Endometrial microvascular endothelial cells (primary cell): ENCODE measurements around the gene ZIC5. TPM values are rescaled to one million over a fixed set of nuclear protein-coding genes. Genes with fewer than 3 reads are reported as not detected.

ENCODE experiments used
- in situ Hi-C: cut with HindIII; loops from 2 replicates; pipeline ENCODE4 v1.10.0; 2017; ENCODE audit warnings: low sequenced_read_pairs, low pct_unique_long_range_greater_than_20kb; ENCODE audit errors: inconsistent ontology term
- total RNA-seq: library from RNA; depleted of rRNA; stranded (reverse); fragments of >200 nt; gene quantifications from one replicate; pipeline ENCODE4 v1.2.3, GENCODE V29; 2015; ENCODE audit errors: inconsistent ontology term

The ZIC5 gene
- total RNA-seq, result not detected

- in situ Hi-C loops, result no loop called here
Measured at GRCh38 chr13:99971576-99972189, at the start of gene ZIC5. TSS of gene ZIC5 (minus strand) at chr13:99971767. CDS start at chr13:99971603, 164 bp downstream.

DNA sequence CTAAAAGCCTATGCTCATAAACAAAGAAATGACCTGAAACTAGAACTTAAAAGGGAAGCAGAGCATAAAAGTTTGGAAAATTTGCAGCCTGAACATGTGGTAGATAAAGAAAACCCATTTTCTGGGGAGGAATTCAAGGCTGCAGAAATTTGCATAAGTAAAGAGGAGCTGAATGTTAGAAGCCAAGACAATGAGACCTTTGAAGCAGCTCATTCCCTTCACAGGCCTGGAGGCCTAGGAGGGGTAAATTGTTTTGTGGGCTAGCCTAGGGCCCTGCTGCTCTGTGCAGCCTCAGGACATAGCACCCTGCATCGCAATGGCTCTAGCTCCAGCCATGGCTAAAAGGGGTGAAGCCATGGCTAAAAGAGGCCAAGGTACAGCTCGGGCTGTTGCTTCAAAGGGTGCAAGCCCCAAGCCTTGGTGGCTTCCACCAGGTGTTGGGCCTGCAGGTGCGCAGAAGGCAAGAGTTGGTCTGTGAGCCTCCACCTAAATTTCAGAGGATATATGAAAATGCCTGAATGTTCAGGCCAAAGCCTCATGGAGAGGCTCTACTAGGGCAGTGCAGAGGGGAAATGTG lies 48.3 kb upstream of the ZIC5 start:
- in situ Hi-C loops, result no loop called here

DNA sequence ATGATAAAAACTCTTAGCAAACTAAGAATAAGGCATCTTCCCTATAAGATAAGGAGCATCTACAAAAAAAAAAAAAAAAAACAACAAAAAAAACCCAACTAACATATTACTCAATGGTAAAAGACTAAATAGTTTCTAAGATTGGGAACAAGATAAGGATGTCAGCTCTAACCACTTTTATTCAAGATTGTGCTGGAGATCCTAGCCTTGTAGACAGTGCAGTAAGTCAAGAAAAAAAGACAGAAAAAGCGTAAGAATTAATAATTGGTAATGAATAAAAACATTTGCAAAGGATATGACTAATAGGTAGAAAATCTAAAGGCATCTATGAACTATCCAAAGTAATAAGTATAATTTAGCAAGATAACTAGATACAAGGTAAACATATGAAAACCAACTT lies 43.1 kb upstream of the ZIC5 start:
- in situ Hi-C loops, result no loop called here

DNA sequence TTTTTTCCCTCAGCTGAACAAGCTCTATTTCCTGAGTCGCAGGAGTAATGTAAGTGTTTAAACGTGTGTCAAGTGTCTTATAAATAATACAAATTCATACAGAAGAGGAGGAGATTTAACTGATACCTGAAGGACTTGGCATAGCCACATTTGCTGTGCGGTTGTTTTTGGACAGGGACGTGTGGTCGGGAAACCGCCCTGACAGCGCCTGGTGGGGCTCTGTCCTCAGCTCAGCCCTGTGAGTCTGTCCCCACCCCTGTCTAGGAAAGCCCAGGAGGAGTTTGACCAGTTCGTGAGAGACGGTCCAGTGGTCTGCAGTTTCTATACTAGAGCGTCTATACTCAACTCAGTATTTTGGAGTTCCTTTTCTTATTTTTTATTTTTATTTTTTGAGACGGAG lies 26.7 kb upstream of the ZIC5 start:
- in situ Hi-C loops, result no loop called here

- in situ Hi-C loops, result no loop called here
Measured at GRCh38 chr13:99997702-99998214, 26.2 kb upstream of the ZIC5 start.

- in situ Hi-C loops, result no loop called here
Measured at GRCh38 chr13:99996381-99996973, 24.9 kb upstream of the ZIC5 start.

DNA sequence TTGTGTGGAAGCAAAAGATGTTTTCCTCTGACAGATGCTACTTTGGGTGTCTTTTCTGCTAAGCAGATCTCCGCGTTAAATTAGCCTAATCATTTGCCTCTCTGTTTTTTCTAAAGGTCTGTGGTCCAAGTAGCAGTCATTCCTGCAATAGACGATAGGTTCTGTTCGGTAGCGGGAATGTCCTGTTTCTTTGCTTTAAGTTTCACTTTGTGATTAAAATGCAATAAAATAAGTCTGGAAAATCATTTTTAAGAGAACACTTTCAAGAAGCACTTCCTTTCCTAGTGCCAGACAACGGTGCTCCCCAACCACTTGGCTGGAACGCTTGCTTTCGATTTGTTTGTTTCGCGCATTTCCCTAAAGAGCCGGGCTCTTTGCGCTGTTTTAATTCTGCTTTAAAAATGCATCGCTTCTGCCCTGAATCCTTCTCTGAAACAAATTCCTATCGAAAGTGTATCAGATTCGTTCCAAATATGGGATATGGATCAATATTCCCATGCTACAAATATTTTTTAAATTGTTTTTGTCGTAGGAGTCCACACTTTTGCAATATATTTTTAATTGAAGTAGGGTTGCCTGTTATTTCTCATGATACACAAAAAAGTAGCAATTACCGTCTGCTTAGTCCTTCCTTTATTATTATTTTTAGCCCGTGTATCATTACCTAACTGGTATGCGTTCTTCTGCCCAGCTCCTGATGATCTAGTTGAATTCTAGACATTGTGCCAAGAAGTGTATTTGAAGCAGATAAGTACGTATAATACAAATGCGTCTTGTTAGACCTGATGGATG lies 24.2 kb upstream of the ZIC5 start:
- in situ Hi-C loops, result no loop called here

GRCh38 chr13:99995104-99995588 lies 23.6 kb upstream of the ZIC5 start:
- in situ Hi-C loops, result no loop called here

- in situ Hi-C loops, result no loop called here
Measured at GRCh38 chr13:99994638-99995020, 23.1 kb upstream of the ZIC5 start.

GRCh38 chr13:99993660-99994637 lies 22.4 kb upstream of the ZIC5 start:
- in situ Hi-C loops, result no loop called here

- in situ Hi-C loops, result no loop called here
Measured at GRCh38 chr13:99992949-99993351, 21.4 kb upstream of the ZIC5 start.

GRCh38 chr13:99991828-99992775 lies 20.5 kb upstream of the ZIC5 start:
- in situ Hi-C loops, result no loop called here

DNA sequence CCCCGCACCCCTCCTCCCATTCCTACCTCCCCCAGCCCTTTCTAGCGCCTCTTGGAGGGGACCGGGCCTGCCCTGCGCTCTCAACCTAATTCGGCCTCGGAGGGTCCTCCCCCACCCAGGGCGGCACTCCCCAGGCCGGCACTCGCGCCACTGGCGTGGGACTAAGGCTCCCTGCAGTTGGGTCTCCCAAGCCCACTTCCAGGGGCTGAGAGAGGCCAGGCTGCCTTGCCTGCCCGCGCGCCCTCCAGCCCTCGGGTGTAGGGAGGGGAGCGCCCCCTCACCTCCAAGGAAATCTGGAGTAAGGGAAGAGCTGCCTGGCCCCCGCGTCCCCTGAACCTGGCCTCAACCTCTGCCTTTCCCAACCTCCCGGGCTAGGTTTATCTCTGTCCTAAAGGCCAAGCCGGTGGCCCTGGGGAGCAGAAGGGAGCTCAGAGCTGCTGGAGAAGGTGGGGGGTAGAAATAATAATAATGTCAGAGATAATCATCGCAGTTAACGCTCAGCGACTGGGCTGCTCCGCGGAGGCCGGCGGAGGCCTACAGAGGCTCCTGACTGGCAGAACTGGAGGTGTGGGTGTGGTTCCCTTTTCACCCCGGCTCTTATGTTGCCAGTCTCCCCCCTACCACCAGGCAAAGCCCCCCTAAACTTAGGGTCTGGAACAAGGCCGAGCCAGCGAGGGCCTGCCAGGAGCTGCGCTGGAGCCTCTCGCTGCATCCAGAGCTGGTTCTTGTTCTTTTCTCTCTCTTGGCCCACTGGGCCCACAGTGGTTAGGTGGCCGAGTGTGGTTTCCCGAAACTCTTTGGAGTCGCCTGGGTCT lies 19.7 kb upstream of the ZIC5 start:
- in situ Hi-C loops, result no loop called here

- in situ Hi-C loops, result no loop called here
Measured at GRCh38 chr13:99990126-99990977, 18.8 kb upstream of the ZIC5 start.

DNA sequence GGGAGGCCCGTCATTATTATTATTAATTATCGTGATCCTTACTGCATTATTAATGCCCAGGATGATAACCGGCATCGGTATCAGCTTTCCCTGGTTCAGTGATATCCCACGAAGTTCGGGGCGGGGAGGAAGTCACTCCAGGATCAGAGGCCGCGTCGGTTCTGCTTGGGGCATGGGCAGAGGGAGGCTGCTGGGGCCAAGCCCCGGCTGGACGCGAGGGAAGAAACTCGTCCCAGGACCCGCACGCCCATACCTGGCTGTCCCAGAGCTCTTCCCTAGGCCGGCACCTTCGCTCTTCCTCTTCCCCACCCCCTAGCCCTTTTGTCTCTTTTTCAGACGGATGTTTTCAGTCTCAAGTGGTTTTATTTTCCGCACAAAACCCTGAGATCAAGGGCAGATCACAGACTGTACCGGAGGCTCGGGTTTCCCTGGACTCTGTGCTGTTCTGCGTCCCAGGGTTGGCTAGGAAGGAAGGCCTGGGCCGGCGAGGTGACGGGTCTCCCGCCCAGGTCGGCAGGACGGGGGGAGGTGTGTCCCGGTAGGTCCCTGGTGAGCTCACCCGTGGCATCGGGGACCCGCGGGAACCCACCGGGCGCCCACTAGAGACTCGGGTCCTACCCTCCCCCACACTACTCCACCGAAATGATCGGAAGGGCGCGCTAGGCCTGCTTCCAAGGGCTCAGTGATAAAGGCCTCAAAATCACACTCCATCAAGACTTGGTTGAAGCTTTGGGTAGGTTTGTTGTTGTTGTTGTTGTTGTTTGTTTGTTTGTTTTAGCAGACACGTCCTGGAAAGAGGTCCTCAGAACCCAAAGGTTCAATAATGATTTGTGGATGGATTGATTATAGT lies 17.9 kb upstream of the ZIC5 start:
- in situ Hi-C loops, result no loop called here
